HS-5 (cell line): Measurements from ENCODE around the gene AURKA.
"Not testable (repeated sequence)": the region's sequence is repeated elsewhere in the genome, so short reads cannot be mapped to it uniquely, and the experiment has no call there.

Source experiments
- DNase-seq: peaks from one replicate; pipeline ENCODE4 v3.0.0-alpha.2; 2012; ENCODE audit warnings: low read depth

Gene AURKA

GRCh38 chr20:56390396-56390795 lies 1.6 kb downstream of the AURKA start:
- DNase-seq, result not testable (repeated sequence)

- DNase-seq, result no peak
These were observed 2.2 kb downstream of the AURKA start for GRCh38 chr20:56389807-56390206.

GRCh38 chr20:56388882-56389281 lies 3.1 kb downstream of the AURKA start:
- DNase-seq, result no peak

GRCh38 chr20:56386219-56386618 lies 5.8 kb downstream of the AURKA start:
- DNase-seq, result no peak

GRCh38 chr20:56385130-56385529 lies 6.9 kb downstream of the AURKA start:
- DNase-seq, result no peak

- DNase-seq, result no peak
These were observed 8.7 kb downstream of the AURKA start for GRCh38 chr20:56383334-56383733.

- no peak for DNase-seq
These were observed 9.3 kb downstream of the AURKA start for GRCh38 chr20:56382696-56383095.

- no peak for DNase-seq
These were observed 10.5 kb downstream of the AURKA start for GRCh38 chr20:56381501-56381900.

- DNase-seq, result no peak
These were observed 11.6 kb downstream of the AURKA start for GRCh38 chr20:56380375-56380774.

- DNase-seq, result no peak
These were observed 13.6 kb downstream of the AURKA start for GRCh38 chr20:56378386-56378785.

- DNase-seq, result no peak
These were observed 15.7 kb downstream of the AURKA start for GRCh38 chr20:56376331-56376730.

- DNase-seq, result peak; percentile 84
These were observed 18.1 kb downstream of the AURKA start for GRCh38 chr20:56373942-56374341.

- DNase-seq, result no peak
These were observed 19.2 kb downstream of the AURKA start for GRCh38 chr20:56372850-56373249.

GRCh38 chr20:56371977-56372376 lies 20.0 kb downstream of the AURKA start:
- DNase-seq, result no peak

GRCh38 chr20:56369179-56369578 lies 22.8 kb downstream of the AURKA start:
- no peak for DNase-seq

GRCh38 chr20:56368351-56369134 lies 23.5 kb downstream of the AURKA start:
- no peak for DNase-seq

GRCh38 chr20:56363491-56363890 lies 28.5 kb downstream of the AURKA start:
- DNase-seq, result no peak

- no peak for DNase-seq
These were observed 29.1 kb downstream of the AURKA start for GRCh38 chr20:56362833-56363413.

- DNase-seq, result no peak
These were observed 30.1 kb downstream of the AURKA start for GRCh38 chr20:56361900-56362299.

GRCh38 chr20:56360908-56361205 lies 31.2 kb downstream of the AURKA start:
- DNase-seq, result no peak

- no peak for DNase-seq
These were observed 31.7 kb downstream of the AURKA start for GRCh38 chr20:56360133-56360907.

GRCh38 chr20:56359212-56360132 lies 32.5 kb downstream of the AURKA start:
- DNase-seq, result no peak
